Small intestine (tissue), 7 donors: ENCODE results near the gene KCNJ18. TPM values are rescaled to one million over a fixed set of nuclear protein-coding genes. Genes with fewer than 3 reads are reported as not detected.
"Not testable (repeated sequence)": the region's sequence is repeated elsewhere in the genome, so short reads cannot be mapped to it uniquely, and the experiment has no call there.

Experiments used
- DNase-seq, 2 donors: peaks; one replicate each; pipeline versions ENCODE4 v3.0.0 to v3.0.0-alpha.2; 2013
- FAIRE-seq: peaks from 2 replicates; lab custom pipeline; 2012; peaks lifted over from hg19 to GRCh38; lab: Jason Lieb, UNC
- H3K27ac ChIP-seq, 3 donors: one replicate each; pipeline ENCODE4 v1.5.1; 2013; ENCODE audit warnings: low read length in 2 of 3, mild to moderate bottlenecking in 2 of 3, control low read depth in 1 of 3, inconsistent platforms in 1 of 3, low read depth in 1 of 3, moderate library complexity in 1 of 3
- H3K27me3 ChIP-seq, 3 donors: one replicate each; pipeline ENCODE4 v1.6.1; 2013; ENCODE audit warnings: low read length in 3 of 3, inconsistent platforms in 1 of 3; ENCODE audit not compliant: control insufficient read depth in 3 of 3, insufficient read depth in 3 of 3
- H3K36me3 ChIP-seq, 3 donors: one replicate each; pipeline ENCODE4 v1.6.1; 2013; ENCODE audit warnings: low read length in 3 of 3, inconsistent platforms in 1 of 3, low read depth in 1 of 3, mild to moderate bottlenecking in 1 of 3, moderate library complexity in 1 of 3; ENCODE audit not compliant: control insufficient read depth in 3 of 3, insufficient read depth in 2 of 3
- H3K4me1 ChIP-seq, 3 donors: one replicate each; pipeline ENCODE4 v1.6.1; 2013; ENCODE audit warnings: low read length in 2 of 3, inconsistent platforms in 1 of 3, low read depth in 1 of 3, mild to moderate bottlenecking in 1 of 3, moderate library complexity in 1 of 3; ENCODE audit not compliant: control insufficient read depth in 3 of 3, insufficient read depth in 2 of 3
- H3K4me3 ChIP-seq, 3 donors: one replicate each; pipeline ENCODE4 v1.5.1; 2013; ENCODE audit warnings: low read length in 3 of 3, control low read depth in 1 of 3, inconsistent platforms in 1 of 3, low read depth in 1 of 3, mild to moderate bottlenecking in 1 of 3, moderate library complexity in 1 of 3
- H3K9me3 ChIP-seq, 2 donors: one replicate each; pipeline ENCODE4 v1.6.1; 2013; ENCODE audit warnings: low read depth in 1 of 2, low read length in 1 of 2; ENCODE audit not compliant: control insufficient read depth in 2 of 2, insufficient read depth in 1 of 2
- WGBS, 3 donors: extraction: QIAGEN DNeasy Blood & Tissue Kit; methylation state at CpG; one replicate each; pipeline ENCODE4 v1.1.7; 2013; 5-methylcytosine and 5-hydroxymethylcytosine counted together
- polyA plus RNA-seq, 4 donors: library from polyadenylated mRNA; stranded (reverse) in 3 of 4; unstranded in 1 of 4; fragments of 200-250 nt in 3 of 4; fragments of 120-200 nt in 1 of 4; gene quantifications; one replicate each; pipeline versions ENCODE4 v1.2.1 to v1.2.3, GENCODE V29; 2013
- donor health status: healthy with polysubstance abuse.
- donor health status: control.
- donor health status: control.
- donor health status: Bipolar disorder and iron deficiency.
- donor health status: healthy.

The KCNJ18 gene
- polyA plus RNA-seq, 4 donors: not detected

- not testable (repeated sequence) for FAIRE-seq, H3K9me3 ChIP-seq, DNase-seq, H3K27me3 ChIP-seq, H3K36me3 ChIP-seq, H3K27ac ChIP-seq, H3K4me1 ChIP-seq, H3K4me3 ChIP-seq
- 20 to 49% (median 21%) methylated on average over 2 to 3 of the region's 3 CpGs for WGBS, 3 donors
Measured at GRCh38 chr17:21744151-21744550, 51.8 kb downstream of the KCNJ18 start.

GRCh38 chr17:21744621-21745020 is 52.3 kb downstream of the KCNJ18 start:
- WGBS, 3 donors: 48 to 78% (median 64%) methylated on average over 3 to 7 of the region's 9 CpGs
- not testable (repeated sequence) for H3K36me3 ChIP-seq, H3K27me3 ChIP-seq, DNase-seq, H3K4me3 ChIP-seq, FAIRE-seq, H3K27ac ChIP-seq, H3K9me3 ChIP-seq, H3K4me1 ChIP-seq

- not testable (repeated sequence) for FAIRE-seq, H3K27me3 ChIP-seq, DNase-seq
Measured at GRCh38 chr17:21745385-21746054, 53.2 kb downstream of the KCNJ18 start.

GRCh38 chr17:21746415-21746814 is 54.1 kb downstream of the KCNJ18 start:
- FAIRE-seq, DNase-seq, H3K36me3 ChIP-seq, H3K4me3 ChIP-seq, H3K27me3 ChIP-seq, H3K4me1 ChIP-seq, H3K9me3 ChIP-seq, H3K27ac ChIP-seq: not testable (repeated sequence)
- 65 to 73% (median 72%) methylated on average over 3 of the region's 3 CpGs for WGBS, 3 donors

More at GRCh38 chr17:21745385-21746054, 53.2 kb downstream of the KCNJ18 start:
- H3K27ac ChIP-seq, H3K4me3 ChIP-seq, H3K36me3 ChIP-seq, H3K9me3 ChIP-seq, H3K4me1 ChIP-seq: not testable (repeated sequence)
- 61 to 72% (median 68%) methylated on average over 7 of the region's 7 CpGs for WGBS, 3 donors

- not testable (repeated sequence) for H3K4me3 ChIP-seq, FAIRE-seq, H3K4me1 ChIP-seq, DNase-seq, H3K27ac ChIP-seq, H3K36me3 ChIP-seq, H3K27me3 ChIP-seq, H3K9me3 ChIP-seq
- 78 to 84% (median 84%) methylated on average over 8 of the region's 8 CpGs for WGBS, 3 donors
Measured at GRCh38 chr17:21747195-21747915, 55.0 kb downstream of the KCNJ18 start.

- FAIRE-seq, H3K9me3 ChIP-seq, H3K36me3 ChIP-seq, H3K27ac ChIP-seq, H3K4me1 ChIP-seq, H3K27me3 ChIP-seq, DNase-seq, H3K4me3 ChIP-seq: not testable (repeated sequence)
- 47 to 58% (median 47%) methylated on average over 5 of the region's 5 CpGs for WGBS, 3 donors
Measured at GRCh38 chr17:21748686-21749085, 56.4 kb downstream of the KCNJ18 start.

- not testable (repeated sequence) for H3K36me3 ChIP-seq, DNase-seq, H3K9me3 ChIP-seq, H3K4me3 ChIP-seq, H3K27ac ChIP-seq, H3K4me1 ChIP-seq, H3K27me3 ChIP-seq, FAIRE-seq
- WGBS, 3 donors: 72 to 74% (median 74%) methylated on average over 13 to 15 of the region's 15 CpGs
Measured at GRCh38 chr17:21749696-21750531, 57.6 kb downstream of the KCNJ18 start.

- H3K27me3 ChIP-seq, H3K9me3 ChIP-seq, H3K36me3 ChIP-seq, H3K4me3 ChIP-seq, H3K27ac ChIP-seq, DNase-seq, FAIRE-seq, H3K4me1 ChIP-seq: not testable (repeated sequence)
- WGBS, 3 donors: 41 to 48% (median 46%) methylated on average over 2 of the region's 2 CpGs
Measured at GRCh38 chr17:21751111-21751510, 58.8 kb downstream of the KCNJ18 start.
